ENCODE data around the gene ZNF782. TPM values are rescaled to one million over a fixed set of nuclear protein-coding genes. Genes with fewer than 3 reads are reported as not detected.

The ZNF782 gene
- total RNA-seq, 2 experiments from 2014 or later, result 8.6 to 10.2 TPM

GRCh38 chr9:96888591-96888990 is 34.3 kb upstream of the ZNF782 start:
- DNase-seq (ENCODE audit: low spot score), result no peak
- H3K79me2 ChIP-seq (ENCODE audit: insufficient read depth, low read depth, low read length), result no peaks in the 10 kb centered on the region
- no peak overlapping the region for H3K4me2 ChIP-seq (ENCODE audit: low read length)
- no peaks in the 10 kb centered on the region for H3K4me1 ChIP-seq (ENCODE audit: insufficient read depth, low read length, poor library complexity, severe bottlenecking)
- no peak overlapping the region for H3K27ac ChIP-seq (ENCODE audit: low read depth, low read length, poor library complexity, severe bottlenecking)
- no peak overlapping the region for H3K4me3 ChIP-seq (ENCODE audit: low read depth, low read length, poor library complexity, severe bottlenecking)
- no peak overlapping the region for H2AFZ ChIP-seq (ENCODE audit: low read length)
- POLR2A ChIA-PET, result no interaction called here
- no peaks in the 10 kb centered on the region for H4K20me1 ChIP-seq (ENCODE audit: insufficient read depth, low read length)
- H3K9me3 ChIP-seq (ENCODE audit: low read length), result no peaks in the 10 kb centered on the region
- BruUV-seq (replicated peaks), result no TSS peak
- TF ChIP-seq EZH2phosphoT487 (IDR thresholded peaks at IDR 0.05; ENCODE audit: borderline replicate concordance, low read depth, low read length) (no peak), CTCF (conservative IDR thresholded peaks at IDR 0.05; ENCODE audit: low read length) (no peak)
- peaks cover 17% of the 10 kb centered on the region for H3K36me3 ChIP-seq (ENCODE audit: insufficient read depth, low read length)
- H3K9me2 ChIP-seq (ENCODE audit: insufficient read depth, low read length), result no peaks in the 10 kb centered on the region
- intact Hi-C loops (cut with micrococcal nuclease; ENCODE audit: unreplicated experiment), result no loop called here
- CTCF ChIA-PET (ENCODE audit: unreplicated experiment), result no interaction called here

- POLR2A ChIA-PET, result no interaction called here
- Histone ChIP-seq H3K79me2 (ENCODE audit: insufficient read depth, low read depth, low read length) (no peaks in the 10 kb centered on the region), H2AFZ (ENCODE audit: low read length) (no peak overlapping the region), H3K4me2 (ENCODE audit: low read length) (no peak overlapping the region), H4K20me1 (ENCODE audit: insufficient read depth, low read length) (no peaks in the 10 kb centered on the region), H3K9me2 (ENCODE audit: insufficient read depth, low read length) (no peaks in the 10 kb centered on the region), H3K36me3 (ENCODE audit: insufficient read depth, low read length) (0 out of 2 replicates have a peak, but pooled peaks cover 2% of the 10 kb centered on the region), H3K4me1 (ENCODE audit: insufficient read depth, low read length, poor library complexity, severe bottlenecking) (no peaks in the 10 kb centered on the region), H3K27ac (ENCODE audit: low read depth, low read length, poor library complexity, severe bottlenecking) (no peak overlapping the region), H3K4me3 (ENCODE audit: low read depth, low read length, poor library complexity, severe bottlenecking) (no peak overlapping the region), H3K9me3 (ENCODE audit: low read length) (no peaks in the 10 kb centered on the region)
- CTCF ChIA-PET (ENCODE audit: unreplicated experiment), result no interaction called here
- intact Hi-C loops (cut with micrococcal nuclease; ENCODE audit: unreplicated experiment), result no loop called here
- no TSS peak for BruUV-seq (replicated peaks)
- TF ChIP-seq CTCF (conservative IDR thresholded peaks at IDR 0.05; ENCODE audit: low read length), result no peak
- no peak for TF ChIP-seq EZH2phosphoT487 (IDR thresholded peaks at IDR 0.05; ENCODE audit: borderline replicate concordance, low read depth, low read length)
- DNase-seq (ENCODE audit: low spot score), result no peak
These were observed 31.1 kb upstream of the ZNF782 start for GRCh38 chr9:96885424-96885823.

GRCh38 chr9:96884443-96884842 is 30.1 kb upstream of the ZNF782 start:
- intact Hi-C loops (cut with micrococcal nuclease; ENCODE audit: unreplicated experiment), result no loop called here
- Histone ChIP-seq H3K9me2 (ENCODE audit: insufficient read depth, low read length) (no peaks in the 10 kb centered on the region), H3K4me2 (ENCODE audit: low read length) (no peak overlapping the region), H3K4me1 (ENCODE audit: insufficient read depth, low read length, poor library complexity, severe bottlenecking) (no peaks in the 10 kb centered on the region), H3K36me3 (ENCODE audit: insufficient read depth, low read length) (no peaks in the 10 kb centered on the region), H3K27ac (ENCODE audit: low read depth, low read length, poor library complexity, severe bottlenecking) (no peak overlapping the region), H3K9me3 (ENCODE audit: low read length) (no peaks in the 10 kb centered on the region), H3K79me2 (ENCODE audit: insufficient read depth, low read depth, low read length) (no peaks in the 10 kb centered on the region), H3K4me3 (ENCODE audit: low read depth, low read length, poor library complexity, severe bottlenecking) (no peak overlapping the region), H4K20me1 (ENCODE audit: insufficient read depth, low read length) (no peaks in the 10 kb centered on the region), H2AFZ (ENCODE audit: low read length) (no peak overlapping the region)
- ChIA-PET CTCF (ENCODE audit: unreplicated experiment) (no interaction called here), POLR2A (interaction anchor here (1.6 kb wide), 1 partner anchor 12 kb away, joined by 4 read pairs; no protein-coding TSS in a partner anchor)
- no peak for DNase-seq (ENCODE audit: low spot score)
- TF ChIP-seq CTCF (conservative IDR thresholded peaks at IDR 0.05; ENCODE audit: low read length) (no peak), EZH2phosphoT487 (IDR thresholded peaks at IDR 0.05; ENCODE audit: borderline replicate concordance, low read depth, low read length) (no peak)
- BruUV-seq (replicated peaks), result no TSS peak
